ENCODE measurements around the gene C16orf95.

DNA sequence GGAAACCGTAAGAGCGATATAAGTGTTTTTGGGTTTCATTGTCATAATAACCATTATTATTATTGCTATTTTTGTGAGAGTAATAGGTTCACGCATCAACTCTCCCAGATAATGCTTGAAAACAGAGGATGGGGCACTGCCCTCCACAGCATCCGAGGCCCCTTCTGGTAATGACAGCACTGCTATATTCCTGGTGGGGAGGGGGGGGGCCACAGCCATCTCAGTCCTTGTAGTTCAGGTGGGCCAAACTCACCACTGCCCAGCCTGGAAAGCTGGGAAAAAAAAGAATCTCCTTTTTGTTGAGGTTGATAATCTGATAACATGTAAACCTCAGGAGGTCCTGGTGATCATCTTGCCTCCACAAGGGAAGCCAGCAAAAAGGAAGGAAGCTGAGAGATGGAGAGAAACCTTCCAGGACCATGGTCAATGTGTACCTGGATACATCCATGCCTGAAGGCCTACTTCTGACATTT, 706 bp downstream of the C16orf95 start:
- TF ChIP-seq ELF4 (IDR thresholded peaks at IDR 0.05) (no peak), SP1 (IDR thresholded peaks at IDR 0.05) (no peak), L3MBTL2 (conservative IDR thresholded peaks at IDR 0.05) (no peak), ARNT (IDR thresholded peaks at IDR 0.05) (no peak), BHLHE40 (IDR thresholded peaks at IDR 0.05; ENCODE audit: borderline replicate concordance) (no peak), ZNF384 (IDR thresholded peaks at IDR 0.05) (no peak), FOXA1 (IDR thresholded peaks at IDR 0.05) (no peak), FOXK2 (IDR thresholded peaks at IDR 0.05) (no peak), HDGF (IDR thresholded peaks at IDR 0.05; ENCODE audit: borderline replicate concordance) (no peak)
- TF ChIP-seq, protein P1, sequence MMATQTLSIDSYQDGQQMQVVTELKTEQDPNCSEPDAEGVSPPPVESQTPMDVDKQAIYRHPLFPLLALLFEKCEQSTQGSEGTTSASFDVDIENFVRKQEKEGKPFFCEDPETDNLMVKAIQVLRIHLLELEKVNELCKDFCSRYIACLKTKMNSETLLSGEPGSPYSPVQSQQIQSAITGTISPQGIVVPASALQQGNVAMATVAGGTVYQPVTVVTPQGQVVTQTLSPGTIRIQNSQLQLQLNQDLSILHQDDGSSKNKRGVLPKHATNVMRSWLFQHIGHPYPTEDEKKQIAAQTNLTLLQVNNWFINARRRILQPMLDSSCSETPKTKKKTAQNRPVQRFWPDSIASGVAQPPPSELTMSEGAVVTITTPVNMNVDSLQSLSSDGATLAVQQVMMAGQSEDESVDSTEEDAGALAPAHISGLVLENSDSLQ (IDR thresholded peaks at IDR 0.05) = no peak

All from HEK293T (cell line).